Trophoblast cell (in vitro differentiated cells and primary cell): ENCODE data around the gene SMIM13.

Experiments
- DNase-seq, 2 donors: peaks; one replicate each; pipeline ENCODE4 v3.0.0-alpha.2; 2016
- H2AFZ ChIP-seq: 2 replicates; pipeline ENCODE4 v1.6.1; 2013; ENCODE audit warnings: low read length, moderate library complexity, mild to moderate bottlenecking; ENCODE audit not compliant: insufficient read depth, poor library complexity
- H2AK5ac ChIP-seq: 2 replicates; pipeline ENCODE4 v1.6.1; 2013; ENCODE audit warnings: mild to moderate bottlenecking, low read length
- H2BK120ac ChIP-seq: 2 replicates; pipeline ENCODE4 v1.6.1; 2013; ENCODE audit warnings: low read length, mild to moderate bottlenecking, moderate library complexity; ENCODE audit not compliant: insufficient read depth, poor library complexity
- H2BK12ac ChIP-seq: 2 replicates; pipeline ENCODE4 v1.6.1; 2013; ENCODE audit warnings: mild to moderate bottlenecking, low read length, moderate library complexity
- H2BK5ac ChIP-seq: 2 replicates; pipeline ENCODE4 v1.6.1; 2013; ENCODE audit warnings: low read length, low read depth, moderate library complexity, mild to moderate bottlenecking; ENCODE audit not compliant: poor library complexity
- H3K14ac ChIP-seq: 2 replicates; pipeline ENCODE4 v1.6.1; 2013; ENCODE audit warnings: mild to moderate bottlenecking, low read length
- H3K18ac ChIP-seq: 2 replicates; pipeline ENCODE4 v1.6.1; 2013; ENCODE audit warnings: mild to moderate bottlenecking, low read length
- H3K23ac ChIP-seq: 2 replicates; pipeline ENCODE4 v1.6.1; 2013; ENCODE audit warnings: low read length
- H3K27ac ChIP-seq: 2 replicates; pipeline ENCODE4 v1.5.1; 2013; ENCODE audit warnings: low read depth, mild to moderate bottlenecking, inconsistent platforms, low read length, moderate library complexity
- H3K27me3 ChIP-seq: 2 replicates; pipeline ENCODE4 v1.6.1; 2013; ENCODE audit warnings: inconsistent platforms, mild to moderate bottlenecking, low read length, moderate library complexity; ENCODE audit not compliant: insufficient read depth
- H3K36me3 ChIP-seq, 2 experiments: 1 replicate in 1 of 2; 2 replicates in 1 of 2; pipeline ENCODE4 v1.6.1; 2013; ENCODE audit warnings: low read length in 2 of 2, mild to moderate bottlenecking in 2 of 2, moderate library complexity in 1 of 2; ENCODE audit not compliant: insufficient read depth in 2 of 2, control insufficient read depth in 1 of 2
- H3K4ac ChIP-seq: 2 replicates; pipeline ENCODE4 v1.6.1; 2013; ENCODE audit warnings: low read depth, mild to moderate bottlenecking, low read length, moderate library complexity
- H3K4me1 ChIP-seq, 2 experiments: 1 replicate in 1 of 2; 2 replicates in 1 of 2; pipeline ENCODE4 v1.6.1; 2013; ENCODE audit warnings: low read length in 2 of 2, mild to moderate bottlenecking in 2 of 2, moderate library complexity in 1 of 2; ENCODE audit not compliant: insufficient read depth in 2 of 2, control insufficient read depth in 1 of 2
- H3K4me2 ChIP-seq: 2 replicates; pipeline ENCODE4 v1.6.1; 2013; ENCODE audit warnings: inconsistent platforms, mild to moderate bottlenecking, low read length, moderate library complexity
- H3K4me3 ChIP-seq: 2 replicates; pipeline ENCODE4 v1.5.1; 2013; ENCODE audit warnings: mild to moderate bottlenecking, low read depth, low read length, inconsistent platforms
- H3K79me1 ChIP-seq: one replicate; pipeline ENCODE4 v1.6.1; 2013; ENCODE audit warnings: low read length
- H3K79me2 ChIP-seq: 2 replicates; pipeline ENCODE4 v1.6.1; 2013; ENCODE audit warnings: low read length, mild to moderate bottlenecking; ENCODE audit not compliant: control insufficient read depth, insufficient read depth, poor library complexity
- H3K9ac ChIP-seq: 2 replicates; pipeline ENCODE4 v1.6.1; 2013; ENCODE audit warnings: mild to moderate bottlenecking, low read length
- H3K9me3 ChIP-seq: 2 replicates; pipeline ENCODE4 v1.6.1; 2013; ENCODE audit warnings: low read depth, mild to moderate bottlenecking, control low read depth, inconsistent platforms, low read length; ENCODE audit not compliant: insufficient read depth
- H4K12ac ChIP-seq: 2 replicates; pipeline ENCODE4 v1.6.1; 2013; ENCODE audit warnings: low read depth, mild to moderate bottlenecking, low read length, moderate library complexity
- H4K8ac ChIP-seq: 2 replicates; pipeline ENCODE4 v1.6.1; 2013; ENCODE audit warnings: low read depth, mild to moderate bottlenecking, low read length, moderate library complexity
- H4K91ac ChIP-seq: one replicate; pipeline ENCODE4 v1.6.1; 2013; ENCODE audit warnings: low read depth, mild to moderate bottlenecking, low read length, moderate library complexity
- WGBS: extraction: QIAGEN DNeasy Blood & Tissue Kit; methylation state at CpG from one replicate; pipeline ENCODE4 v1.1.7; 2013; ENCODE audit warnings: missing lambda C conversion rate; ENCODE audit not compliant: insufficient read length, insufficient coverage; ENCODE audit errors: extremely low coverage; 5-methylcytosine and 5-hydroxymethylcytosine counted together

Gene SMIM13

DNA sequence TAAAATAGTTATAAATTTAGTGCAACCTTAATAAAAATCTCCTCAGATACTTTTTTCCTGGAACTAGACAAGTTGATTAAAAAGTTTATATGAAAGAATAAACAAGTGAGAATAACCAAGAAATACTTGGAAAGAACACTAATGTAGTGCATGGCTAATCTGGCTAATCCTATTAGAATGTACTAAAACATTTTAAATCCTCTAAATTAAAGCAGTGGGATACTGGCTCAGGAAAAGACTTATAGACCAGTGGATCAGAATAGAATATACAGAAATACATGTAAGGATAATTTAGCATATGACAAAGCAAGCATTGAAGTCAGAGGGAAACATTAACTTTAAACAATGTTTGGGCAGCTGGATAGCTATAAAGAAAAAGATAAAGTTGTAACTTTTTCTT is 58.9 kb downstream of the SMIM13 start:
- Histone ChIP-seq H3K23ac (no peak overlapping the region), H4K12ac (no peak overlapping the region), H2AK5ac (no peak overlapping the region), H3K27ac (no peak overlapping the region), H3K79me2 (no peaks in the 10 kb centered on the region), H3K9me3 (no peaks in the 10 kb centered on the region), H4K8ac (no peak overlapping the region), H3K9ac (no peak overlapping the region), H3K18ac (no peak overlapping the region), H3K4me1 (no peaks in the 10 kb centered on the region), H2BK120ac (no peak overlapping the region), H3K36me3 (no peaks in the 10 kb centered on the region), H3K14ac (no peak overlapping the region), H3K4me3 (no peak overlapping the region), H2BK12ac (no peak overlapping the region), H3K4me2 (no peak overlapping the region), H3K27me3 (no peaks in the 10 kb centered on the region), H3K79me1 (peaks cover 2% of the 10 kb centered on the region), H2AFZ (no peak overlapping the region), H3K4ac (no peak overlapping the region), H2BK5ac (no peak overlapping the region), H4K91ac (no peak overlapping the region)
- DNase-seq = no peak

- no peak overlapping the region for H3K4me2 ChIP-seq
- no peaks in the 10 kb centered on the region for H3K27me3 ChIP-seq
- WGBS = no CpG with 5 or more reads among the region's 6 CpGs
- H2AFZ ChIP-seq = no peak overlapping the region
- H3K79me2 ChIP-seq = no peaks in the 10 kb centered on the region
- H2BK5ac ChIP-seq = no peak overlapping the region
- H3K18ac ChIP-seq = no peak overlapping the region
- no peak overlapping the region for H3K14ac ChIP-seq
- H2BK120ac ChIP-seq = no peak overlapping the region
- no peak overlapping the region for H3K4me3 ChIP-seq
- no peak overlapping the region for H4K8ac ChIP-seq
- no peak overlapping the region for H3K27ac ChIP-seq
- no peak overlapping the region for H2BK12ac ChIP-seq
- no peaks in the 10 kb centered on the region for H3K4me1 ChIP-seq
- H4K91ac ChIP-seq = no peak overlapping the region
- H3K23ac ChIP-seq = no peak overlapping the region
- peaks cover 2% of the 10 kb centered on the region for H3K79me1 ChIP-seq
- H3K9me3 ChIP-seq = no peaks in the 10 kb centered on the region
- no peak overlapping the region for H4K12ac ChIP-seq
- H3K9ac ChIP-seq = no peak overlapping the region
- no peak overlapping the region for H2AK5ac ChIP-seq
- no peaks in the 10 kb centered on the region for H3K36me3 ChIP-seq
- no peak for DNase-seq
- H3K4ac ChIP-seq = no peak overlapping the region
Measured at GRCh38 chr6:11153447-11153846, 59.8 kb downstream of the SMIM13 start.

GRCh38 chr6:11155589-11155988 is 62.0 kb downstream of the SMIM13 start:
- Histone ChIP-seq H2AFZ (no peak overlapping the region), H2BK5ac (no peak overlapping the region), H3K4ac (no peak overlapping the region), H3K36me3 (no peaks in the 10 kb centered on the region), H2AK5ac (no peak overlapping the region), H3K23ac (no peak overlapping the region), H2BK120ac (no peak overlapping the region), H3K4me3 (no peak overlapping the region), H4K8ac (no peak overlapping the region), H3K79me2 (no peaks in the 10 kb centered on the region), H3K4me1 (no peaks in the 10 kb centered on the region), H3K18ac (no peak overlapping the region), H3K9ac (no peak overlapping the region), H3K27me3 (no peaks in the 10 kb centered on the region), H3K4me2 (no peak overlapping the region), H3K79me1 (peaks cover 2% of the 10 kb centered on the region), H4K12ac (no peak overlapping the region), H3K27ac (no peak overlapping the region), H2BK12ac (no peak overlapping the region), H3K14ac (no peak overlapping the region), H4K91ac (no peak overlapping the region), H3K9me3 (no peaks in the 10 kb centered on the region)
- no peak for DNase-seq

GRCh38 chr6:11160199-11160598 is 66.6 kb downstream of the SMIM13 start:
- H3K27me3 ChIP-seq = no peaks in the 10 kb centered on the region
- H2AK5ac ChIP-seq = no peak overlapping the region
- H2BK12ac ChIP-seq = no peak overlapping the region
- no peak overlapping the region for H4K8ac ChIP-seq
- no peak overlapping the region for H2BK120ac ChIP-seq
- H3K9ac ChIP-seq = no peak overlapping the region
- peaks cover 9% of the 10 kb centered on the region for H3K79me1 ChIP-seq
- no peak overlapping the region for H3K4me3 ChIP-seq
- no peaks in the 10 kb centered on the region for H3K9me3 ChIP-seq
- H3K27ac ChIP-seq = no peak overlapping the region
- H3K23ac ChIP-seq = no peak overlapping the region
- no peak overlapping the region for H4K91ac ChIP-seq
- H4K12ac ChIP-seq = no peak overlapping the region
- no peak overlapping the region for H3K18ac ChIP-seq
- H3K36me3 ChIP-seq = no peaks in the 10 kb centered on the region
- H3K79me2 ChIP-seq = no peaks in the 10 kb centered on the region
- H3K4ac ChIP-seq = no peak overlapping the region
- H3K4me1 ChIP-seq = peaks cover 7 to 12% of the 10 kb centered on the region in 2 experiments
- DNase-seq = no peak
- no peak overlapping the region for H2BK5ac ChIP-seq
- H2AFZ ChIP-seq = no peak overlapping the region
- no CpG with 5 or more reads among the region's 1 CpG for WGBS
- H3K14ac ChIP-seq = no peak overlapping the region
- no peak overlapping the region for H3K4me2 ChIP-seq
